MM.1S (cell line): Measurements from ENCODE around the gene TRIM27.
"Not testable (repeated sequence)": the region's sequence is repeated elsewhere in the genome, so short reads cannot be mapped to it uniquely, and the experiment has no call there.

Experiments used
- CTCF ChIP-seq: fragments of 300-600 bp; sonication (generic); IDR thresholded peaks from 2 replicates; pipeline ENCODE4 v1.5.1; 2016; ENCODE audit warnings: antibody characterized with exemption, low read length, mixed read lengths
- EZH2 ChIP-seq: fragments of 300-600 bp; sonication (generic); optimal IDR thresholded peaks from 2 replicates; pipeline ENCODE3; 2017; ENCODE audit warnings: low read depth, mild to moderate bottlenecking, antibody characterized with exemption, low read length, mixed read lengths

DNA sequence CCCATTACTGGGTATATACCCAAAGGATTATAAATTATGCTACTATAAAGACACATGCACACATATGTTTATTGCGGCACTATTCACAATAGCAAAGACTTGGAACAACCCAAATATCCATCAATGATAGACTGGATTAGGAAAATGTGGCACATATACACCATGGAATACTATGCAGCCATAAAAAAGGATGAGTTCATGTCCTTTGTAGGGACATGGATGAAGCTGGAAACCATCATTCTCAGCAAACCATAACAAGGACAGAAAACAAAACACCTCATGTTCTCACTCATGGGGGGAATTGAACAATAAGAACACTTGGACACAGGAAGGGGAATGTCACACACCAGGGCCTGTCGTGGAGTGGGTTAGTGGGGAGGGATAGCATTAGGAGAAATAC lies 69.4 kb downstream of the TRIM27 start:
- not testable (repeated sequence) for TF ChIP-seq EZH2, CTCF
